ENCODE data around the gene DEXI.

DNA sequence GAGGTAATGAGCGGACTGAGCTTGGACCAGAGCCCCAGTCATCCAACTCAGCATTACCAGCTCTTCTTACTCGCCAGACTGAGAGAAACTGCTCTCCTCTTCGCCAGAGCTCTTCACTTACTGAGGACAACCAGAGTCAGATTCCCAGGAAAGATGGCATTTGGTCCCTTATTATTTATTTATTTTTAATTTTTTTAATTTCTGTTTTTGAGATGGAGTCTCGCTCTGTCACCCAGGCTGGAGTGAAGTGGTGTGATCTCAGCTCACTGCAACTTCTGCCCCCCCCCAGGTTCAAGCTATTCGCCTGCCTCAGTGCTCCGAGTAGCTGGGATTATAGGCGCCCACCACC is 23.3 kb downstream of the DEXI start:
- TF ChIP-seq, protein P1, sequence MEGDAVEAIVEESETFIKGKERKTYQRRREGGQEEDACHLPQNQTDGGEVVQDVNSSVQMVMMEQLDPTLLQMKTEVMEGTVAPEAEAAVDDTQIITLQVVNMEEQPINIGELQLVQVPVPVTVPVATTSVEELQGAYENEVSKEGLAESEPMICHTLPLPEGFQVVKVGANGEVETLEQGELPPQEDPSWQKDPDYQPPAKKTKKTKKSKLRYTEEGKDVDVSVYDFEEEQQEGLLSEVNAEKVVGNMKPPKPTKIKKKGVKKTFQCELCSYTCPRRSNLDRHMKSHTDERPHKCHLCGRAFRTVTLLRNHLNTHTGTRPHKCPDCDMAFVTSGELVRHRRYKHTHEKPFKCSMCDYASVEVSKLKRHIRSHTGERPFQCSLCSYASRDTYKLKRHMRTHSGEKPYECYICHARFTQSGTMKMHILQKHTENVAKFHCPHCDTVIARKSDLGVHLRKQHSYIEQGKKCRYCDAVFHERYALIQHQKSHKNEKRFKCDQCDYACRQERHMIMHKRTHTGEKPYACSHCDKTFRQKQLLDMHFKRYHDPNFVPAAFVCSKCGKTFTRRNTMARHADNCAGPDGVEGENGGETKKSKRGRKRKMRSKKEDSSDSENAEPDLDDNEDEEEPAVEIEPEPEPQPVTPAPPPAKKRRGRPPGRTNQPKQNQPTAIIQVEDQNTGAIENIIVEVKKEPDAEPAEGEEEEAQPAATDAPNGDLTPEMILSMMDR (IDR thresholded peaks at IDR 0.05): peak in 2 of 4 experiments; percentile 9 to 25
- TF ChIP-seq POLR2A (IDR thresholded peaks at IDR 0.05): no peak
- no peak for TF ChIP-seq POLR2AphosphoS5 (IDR thresholded peaks at IDR 0.05)
